Skeletal muscle cell (primary cell): ENCODE results near the gene POPDC2.
A peak's percentile ranks its signal among the peaks of the same experiment; 100 is the strongest.

Experiments used
- DNase-seq: peaks from one replicate; pipeline ENCODE4 v3.0.0-alpha.2; 2010; ENCODE audit warnings: low read depth
- H3K4me3 ChIP-seq: 2 replicates; pipeline ENCODE4 v1.5.1; 2011; ENCODE audit warnings: low read depth, mild to moderate bottlenecking, control low read depth, low read length, moderate library complexity

Gene POPDC2

GRCh38 chr3:119643528-119643927, 16.9 kb downstream of the POPDC2 start:
- DNase-seq = no peak
- H3K4me3 ChIP-seq = no peak overlapping the region

GRCh38 chr3:119642746-119643473, 17.5 kb downstream of the POPDC2 start:
- no peak overlapping the region for H3K4me3 ChIP-seq

GRCh38 chr3:119641416-119641815, 19.0 kb downstream of the POPDC2 start:
- no peak overlapping the region for H3K4me3 ChIP-seq
- no peak for DNase-seq

More at GRCh38 chr3:119642746-119643473, 17.5 kb downstream of the POPDC2 start:
- DNase-seq = no peak

GRCh38 chr3:119639494-119640350, 20.7 kb downstream of the POPDC2 start:
- DNase-seq = no peak

GRCh38 chr3:119637679-119638477, 22.5 kb downstream of the POPDC2 start:
- DNase-seq = peak; percentile 76
- H3K4me3 ChIP-seq = no peak overlapping the region

More at GRCh38 chr3:119639494-119640350, 20.7 kb downstream of the POPDC2 start:
- no peak overlapping the region for H3K4me3 ChIP-seq

GRCh38 chr3:119636891-119637611, 23.3 kb downstream of the POPDC2 start:
- no peak overlapping the region for H3K4me3 ChIP-seq
- no peak for DNase-seq

- DNase-seq = no peak
Measured at GRCh38 chr3:119636249-119636648, 24.1 kb downstream of the POPDC2 start.

GRCh38 chr3:119635719-119636118, 24.7 kb downstream of the POPDC2 start:
- H3K4me3 ChIP-seq = no peak overlapping the region
- no peak for DNase-seq

More at GRCh38 chr3:119636249-119636648, 24.1 kb downstream of the POPDC2 start:
- no peak overlapping the region for H3K4me3 ChIP-seq

GRCh38 chr3:119632829-119633228, 27.6 kb downstream of the POPDC2 start:
- DNase-seq = no peak
- no peak overlapping the region for H3K4me3 ChIP-seq

- no peak overlapping the region for H3K4me3 ChIP-seq
- no peak for DNase-seq
Measured at GRCh38 chr3:119632216-119632615, 28.2 kb downstream of the POPDC2 start.

GRCh38 chr3:119631516-119631915, 28.9 kb downstream of the POPDC2 start:
- DNase-seq = no peak
- H3K4me3 ChIP-seq = no peak overlapping the region

- DNase-seq = no peak
- H3K4me3 ChIP-seq = no peak overlapping the region
Measured at GRCh38 chr3:119630880-119631329, 29.5 kb downstream of the POPDC2 start.

- no peak for DNase-seq
- no peak overlapping the region for H3K4me3 ChIP-seq
Measured at GRCh38 chr3:119630128-119630879, 30.1 kb downstream of the POPDC2 start.

GRCh38 chr3:119628816-119629445, 31.5 kb downstream of the POPDC2 start:
- H3K4me3 ChIP-seq = no peak overlapping the region
- no peak for DNase-seq

- no peak for DNase-seq
- H3K4me3 ChIP-seq = no peak overlapping the region
Measured at GRCh38 chr3:119628390-119628789, 32.0 kb downstream of the POPDC2 start.

GRCh38 chr3:119627461-119627860, 32.9 kb downstream of the POPDC2 start:
- no peak overlapping the region for H3K4me3 ChIP-seq
- no peak for DNase-seq

GRCh38 chr3:119626196-119626595, 34.2 kb downstream of the POPDC2 start:
- no peak for DNase-seq

More at GRCh38 chr3:119626196-119626595, 34.2 kb downstream of the POPDC2 start:
- H3K4me3 ChIP-seq = no peak overlapping the region
